Measurements from ENCODE around the gene ASB2.

DNA sequence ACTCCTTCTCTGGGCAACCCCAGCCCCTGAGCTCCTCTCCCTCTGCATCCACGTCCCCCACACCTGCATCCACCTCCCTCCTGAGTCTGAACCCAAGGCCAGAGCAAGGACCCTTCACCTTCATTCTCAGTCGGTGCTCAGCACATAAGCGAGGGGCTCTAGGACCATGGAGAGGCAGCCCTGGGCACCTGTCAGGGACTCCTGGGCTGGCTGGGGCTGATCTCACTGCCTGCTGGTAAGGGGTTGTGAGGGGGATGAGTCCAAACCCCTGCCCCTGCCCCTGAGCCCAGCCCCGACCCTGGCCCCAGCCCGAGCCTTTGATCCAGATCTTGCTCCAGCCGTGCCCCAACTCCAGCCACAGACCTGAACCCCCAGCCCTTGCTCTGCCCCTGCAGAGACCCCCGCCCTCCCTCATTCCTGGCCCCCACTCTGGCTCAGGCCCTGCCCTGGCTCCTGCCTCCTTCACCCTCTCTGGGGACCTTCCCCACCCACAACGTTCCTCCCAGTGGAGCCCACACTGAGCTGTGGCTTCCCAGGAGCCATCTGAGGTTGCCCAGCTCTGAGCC, 19.8 kb upstream of the ASB2 start:
- TF ChIP-seq, protein P1, sequence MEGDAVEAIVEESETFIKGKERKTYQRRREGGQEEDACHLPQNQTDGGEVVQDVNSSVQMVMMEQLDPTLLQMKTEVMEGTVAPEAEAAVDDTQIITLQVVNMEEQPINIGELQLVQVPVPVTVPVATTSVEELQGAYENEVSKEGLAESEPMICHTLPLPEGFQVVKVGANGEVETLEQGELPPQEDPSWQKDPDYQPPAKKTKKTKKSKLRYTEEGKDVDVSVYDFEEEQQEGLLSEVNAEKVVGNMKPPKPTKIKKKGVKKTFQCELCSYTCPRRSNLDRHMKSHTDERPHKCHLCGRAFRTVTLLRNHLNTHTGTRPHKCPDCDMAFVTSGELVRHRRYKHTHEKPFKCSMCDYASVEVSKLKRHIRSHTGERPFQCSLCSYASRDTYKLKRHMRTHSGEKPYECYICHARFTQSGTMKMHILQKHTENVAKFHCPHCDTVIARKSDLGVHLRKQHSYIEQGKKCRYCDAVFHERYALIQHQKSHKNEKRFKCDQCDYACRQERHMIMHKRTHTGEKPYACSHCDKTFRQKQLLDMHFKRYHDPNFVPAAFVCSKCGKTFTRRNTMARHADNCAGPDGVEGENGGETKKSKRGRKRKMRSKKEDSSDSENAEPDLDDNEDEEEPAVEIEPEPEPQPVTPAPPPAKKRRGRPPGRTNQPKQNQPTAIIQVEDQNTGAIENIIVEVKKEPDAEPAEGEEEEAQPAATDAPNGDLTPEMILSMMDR (IDR thresholded peaks at IDR 0.05; ENCODE audit: low read depth, low read length, poor library complexity, severe bottlenecking) = no peak
- TF ChIP-seq EZH2phosphoT487 (IDR thresholded peaks at IDR 0.05; ENCODE audit: borderline replicate concordance, low read length) = no peak

Data from DOHH2 (cell line).